Suprapubic skin (tissue), 4 donors: ENCODE results near the gene CRYBA2. TPM values are rescaled to one million over a fixed set of nuclear protein-coding genes. Genes with fewer than 3 reads are reported as not detected.

Experiments used
- DNase-seq, 2 donors: peaks; one replicate each; pipeline ENCODE4 v3.0.0-alpha.2; 2019; ENCODE audit warnings: low spot score in 2 of 2
- H3K27ac ChIP-seq: fragments of 200-600 bp; sonication (generic); one replicate; pipeline ENCODE4 v1.5.1; 2019
- H3K27me3 ChIP-seq: fragments of 200-600 bp; sonication (generic); one replicate; pipeline ENCODE4 v1.5.1; 2019
- H3K36me3 ChIP-seq: fragments of 200-600 bp; sonication (generic); one replicate; pipeline ENCODE4 v1.5.1; 2019
- H3K4me1 ChIP-seq: fragments of 200-600 bp; sonication (generic); one replicate; pipeline ENCODE4 v1.5.1; 2019
- H3K4me3 ChIP-seq: fragments of 200-600 bp; sonication (generic); one replicate; pipeline ENCODE4 v1.5.1; 2019; ENCODE audit warnings: mild to moderate bottlenecking
- H3K9me3 ChIP-seq: fragments of 200-600 bp; sonication (generic); one replicate; pipeline ENCODE4 v1.5.1; 2019
- CTCF ChIP-seq, 2 donors: fragments of 200-600 bp in 1 of 2; fragments of 450-650 bp in 1 of 2; sonication (generic) in 1 of 2; IDR thresholded peaks; one replicate each; pipeline ENCODE4 v1.5.1; 2016 to 2019; ENCODE audit warnings: antibody characterized with exemption in 2 of 2, mild to moderate bottlenecking in 1 of 2, moderate library complexity in 1 of 2
- EP300 ChIP-seq: sonication (generic); formaldehyde crosslinking; IDR thresholded peaks from one replicate; pipeline ENCODE4 v1.6.1; 2017; ENCODE audit warnings: antibody characterized with exemption
- POLR2A ChIP-seq, 2 donors: fragments of 450-650 bp; IDR thresholded peaks; one replicate each; pipeline ENCODE4 v1.6.1; 2017; ENCODE audit warnings: antibody characterized with exemption in 2 of 2, mild to moderate bottlenecking in 2 of 2, moderate library complexity in 2 of 2
- POLR2AphosphoS5 ChIP-seq, 3 donors: sonication (generic); formaldehyde crosslinking; IDR thresholded peaks; one replicate each; pipeline ENCODE4 v1.6.1; 2017; ENCODE audit warnings: antibody characterized with exemption in 3 of 3
- WGBS: methylation state at CpG from one replicate; pipeline ENCODE4 v1.1.5; 2018; 5-methylcytosine and 5-hydroxymethylcytosine counted together
- total RNA-seq, 4 donors: library from RNA; depleted of rRNA; stranded (reverse); fragments of >200 nt; gene quantifications; one replicate each; pipeline ENCODE4 v1.1.0, GENCODE V29; 2016

Gene CRYBA2
- total RNA-seq, 4 donors from 2014 or later = not detected

GRCh38 chr2:219026946-219027345, 33.7 kb upstream of the CRYBA2 start:
- 85% methylated on average over 7 of the region's 7 CpGs for WGBS
- no peak for DNase-seq
- Histone ChIP-seq H3K36me3 (no peaks in the 10 kb centered on the region), H3K4me1 (no peaks in the 10 kb centered on the region), H3K4me3 (no peak overlapping the region), H3K27me3 (peaks cover 27% of the 10 kb centered on the region), H3K9me3 (no peaks in the 10 kb centered on the region), H3K27ac (no peak overlapping the region)
- TF ChIP-seq POLR2A (IDR thresholded peaks at IDR 0.05) = no peak

GRCh38 chr2:219025637-219026585, 32.7 kb upstream of the CRYBA2 start:
- no peaks in the 10 kb centered on the region for H3K36me3 ChIP-seq

GRCh38 chr2:219024059-219024458, 30.8 kb upstream of the CRYBA2 start:
- Histone ChIP-seq H3K36me3 (no peaks in the 10 kb centered on the region), H3K9me3 (no peaks in the 10 kb centered on the region), H3K27ac (no peak overlapping the region), H3K4me1 (no peaks in the 10 kb centered on the region), H3K4me3 (no peak overlapping the region), H3K27me3 (peaks cover 11% of the 10 kb centered on the region)
- DNase-seq = no peak
- no peak for TF ChIP-seq POLR2A (IDR thresholded peaks at IDR 0.05)
- no peak for TF ChIP-seq CTCF (IDR thresholded peaks at IDR 0.05)
- TF ChIP-seq POLR2AphosphoS5 (IDR thresholded peaks at IDR 0.05) = no peak
- TF ChIP-seq EP300 = no peak
- 71% methylated on average over 10 of the region's 11 CpGs for WGBS

More at GRCh38 chr2:219025637-219026585, 32.7 kb upstream of the CRYBA2 start:
- H3K4me3 ChIP-seq = no peak overlapping the region
- no peak for DNase-seq
- no peak overlapping the region for H3K27ac ChIP-seq
- no peaks in the 10 kb centered on the region for H3K9me3 ChIP-seq
- no peaks in the 10 kb centered on the region for H3K4me1 ChIP-seq
- no peak for TF ChIP-seq POLR2AphosphoS5 (IDR thresholded peaks at IDR 0.05)
- no peak for TF ChIP-seq POLR2A (IDR thresholded peaks at IDR 0.05)
- TF ChIP-seq CTCF (IDR thresholded peaks at IDR 0.05) = no peak
- no peak for TF ChIP-seq EP300
- 75% methylated on average over 13 of the region's 18 CpGs for WGBS
- peaks cover 23% of the 10 kb centered on the region for H3K27me3 ChIP-seq

GRCh38 chr2:219023045-219023605, 29.9 kb upstream of the CRYBA2 start:
- H3K4me3 ChIP-seq = no peak overlapping the region
- DNase-seq = no peak
- no peaks in the 10 kb centered on the region for H3K36me3 ChIP-seq
- H3K4me1 ChIP-seq = no peaks in the 10 kb centered on the region
- H3K27me3 ChIP-seq = peaks cover 11% of the 10 kb centered on the region
- 80% methylated on average over 12 of the region's 12 CpGs for WGBS
- H3K27ac ChIP-seq = no peak overlapping the region
- no peaks in the 10 kb centered on the region for H3K9me3 ChIP-seq
- TF ChIP-seq CTCF (IDR thresholded peaks at IDR 0.05) (no peak), EP300 (no peak), POLR2A (IDR thresholded peaks at IDR 0.05) (no peak), POLR2AphosphoS5 (IDR thresholded peaks at IDR 0.05) (no peak)

GRCh38 chr2:219022616-219023015, 29.4 kb upstream of the CRYBA2 start:
- DNase-seq = no peak
- Histone ChIP-seq H3K4me1 (no peaks in the 10 kb centered on the region), H3K27me3 (peaks cover 11% of the 10 kb centered on the region), H3K9me3 (no peaks in the 10 kb centered on the region), H3K36me3 (no peaks in the 10 kb centered on the region), H3K27ac (no peak overlapping the region), H3K4me3 (no peak overlapping the region)
- 95% methylated on average over 5 of the region's 5 CpGs for WGBS
- TF ChIP-seq POLR2AphosphoS5 (IDR thresholded peaks at IDR 0.05) = no peak
- TF ChIP-seq EP300 = no peak
- no peak for TF ChIP-seq CTCF (IDR thresholded peaks at IDR 0.05)
- TF ChIP-seq POLR2A (IDR thresholded peaks at IDR 0.05) = no peak
